BJ (cell line): ENCODE measurements around the gene STK32B. TPM values are rescaled to one million over a fixed set of nuclear protein-coding genes. Genes with fewer than 3 reads are reported as not detected.

Experiments
- CTCF ChIA-PET: fragments of 350-600 bp; formaldehyde crosslinking; extraction: SDS; loops from one replicate; lab custom pipeline; 2021; ENCODE audit warnings: antibody characterized with exemption, inconsistent platforms; lab: Yijun Ruan, JAX
- POLR2A ChIA-PET: fragments of 300-600 bp; sonication (Branson Sonifier 250); formaldehyde crosslinking; extraction: SDS; loops from one replicate; lab custom pipeline; 2021; ENCODE audit warnings: antibody characterized with exemption; lab: Charles Lee
- DNase-seq: peaks from one replicate; pipeline ENCODE4 v3.0.0-alpha.2; 2011; ENCODE audit warnings: low read depth
- H3K27me3 ChIP-seq: 2 replicates; pipeline ENCODE4 v1.6.0; 2011; ENCODE audit warnings: low read length; ENCODE audit not compliant: control insufficient read depth, insufficient read depth
- H3K36me3 ChIP-seq: 2 replicates; pipeline ENCODE4 v1.5.1; 2011; ENCODE audit warnings: low read length; ENCODE audit not compliant: control insufficient read depth, insufficient read depth
- H3K4me3 ChIP-seq: 2 replicates; pipeline ENCODE4 v1.5.1; 2011; ENCODE audit warnings: low read depth, mild to moderate bottlenecking, control low read depth, low read length
- polyA plus RNA-seq: library from polyadenylated mRNA; depleted of rRNA; stranded (reverse); fragments of >200 nt; gene quantifications from 2 replicates; pipeline ENCODE4 v1.2.3, GENCODE V29; 2011
- TF ChIP-seq, protein P1 (sequence below): IDR thresholded peaks from 2 replicates; pipeline ENCODE4 v1.5.1; 2011; ENCODE audit warnings: low read depth, mild to moderate bottlenecking, control low read depth, inconsistent platforms, low read length, moderate library complexity; ENCODE audit not compliant: insufficient read depth

STK32B gene
- polyA plus RNA-seq, 1 experiment: 11.2 TPM

DNA sequence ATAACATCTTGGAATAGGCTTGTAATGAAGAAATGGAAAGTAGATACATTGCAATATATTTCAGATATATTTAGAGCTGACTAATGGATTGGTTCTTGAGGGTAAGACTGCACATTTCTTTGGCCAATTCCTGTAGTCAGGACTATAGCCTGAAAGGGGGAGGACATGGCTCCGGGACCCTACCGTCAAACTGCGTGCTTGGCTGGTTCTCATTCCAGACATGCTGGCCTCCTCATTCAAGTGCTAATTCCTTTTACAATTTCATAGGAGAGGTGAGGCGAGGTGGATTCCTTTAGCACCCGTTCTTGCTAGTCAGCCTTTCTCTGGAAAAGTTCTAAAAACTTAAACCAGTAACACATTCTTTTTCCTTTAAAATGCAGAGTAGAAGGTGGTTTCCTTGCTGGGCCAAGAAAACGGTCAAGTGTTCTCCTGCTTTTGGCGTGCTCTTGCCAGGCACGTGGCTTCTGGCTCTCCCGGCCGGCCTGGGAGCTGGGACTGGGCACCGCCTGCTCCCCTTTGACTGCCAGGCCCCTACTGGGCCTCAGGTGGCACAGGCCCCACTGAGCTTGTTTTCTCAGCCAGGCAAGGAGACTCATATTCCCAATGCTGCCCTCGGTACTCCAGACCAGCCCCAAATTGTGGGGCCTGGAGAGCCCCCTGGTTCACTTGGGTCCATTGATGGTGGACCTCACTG is 167.2 kb downstream of the STK32B start:
- POLR2A ChIA-PET: no interaction called here

GRCh38 chr4:5220028-5220427 is 168.7 kb downstream of the STK32B start:
- Histone ChIP-seq H3K36me3 (no peaks in the 10 kb centered on the region; the same call in 1 of the 2 replicates), H3K4me3 (no peak overlapping the region), H3K27me3 (no peaks in the 10 kb centered on the region)
- POLR2A ChIA-PET: interaction anchor here (0.6 kb wide), 1 partner anchor 18 kb away, joined by 6 read pairs; no protein-coding TSS in a partner anchor
- CTCF ChIA-PET: interaction anchor here (0.6 to 1.0 kb wide), 3 partner anchors 38 to 188 kb away, joined by 3 read pairs; no protein-coding TSS in a partner anchor
- TF ChIP-seq, protein P1, sequence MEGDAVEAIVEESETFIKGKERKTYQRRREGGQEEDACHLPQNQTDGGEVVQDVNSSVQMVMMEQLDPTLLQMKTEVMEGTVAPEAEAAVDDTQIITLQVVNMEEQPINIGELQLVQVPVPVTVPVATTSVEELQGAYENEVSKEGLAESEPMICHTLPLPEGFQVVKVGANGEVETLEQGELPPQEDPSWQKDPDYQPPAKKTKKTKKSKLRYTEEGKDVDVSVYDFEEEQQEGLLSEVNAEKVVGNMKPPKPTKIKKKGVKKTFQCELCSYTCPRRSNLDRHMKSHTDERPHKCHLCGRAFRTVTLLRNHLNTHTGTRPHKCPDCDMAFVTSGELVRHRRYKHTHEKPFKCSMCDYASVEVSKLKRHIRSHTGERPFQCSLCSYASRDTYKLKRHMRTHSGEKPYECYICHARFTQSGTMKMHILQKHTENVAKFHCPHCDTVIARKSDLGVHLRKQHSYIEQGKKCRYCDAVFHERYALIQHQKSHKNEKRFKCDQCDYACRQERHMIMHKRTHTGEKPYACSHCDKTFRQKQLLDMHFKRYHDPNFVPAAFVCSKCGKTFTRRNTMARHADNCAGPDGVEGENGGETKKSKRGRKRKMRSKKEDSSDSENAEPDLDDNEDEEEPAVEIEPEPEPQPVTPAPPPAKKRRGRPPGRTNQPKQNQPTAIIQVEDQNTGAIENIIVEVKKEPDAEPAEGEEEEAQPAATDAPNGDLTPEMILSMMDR: no peak
- DNase-seq: no peak

More for the DNA sequence above, 167.2 kb downstream of the STK32B start:
- Histone ChIP-seq H3K4me3 (no peak overlapping the region), H3K36me3 (no peaks in the 10 kb centered on the region; the same call in 1 of the 2 replicates), H3K27me3 (no peaks in the 10 kb centered on the region)
- no peak for DNase-seq
- CTCF ChIA-PET: no interaction called here
- TF ChIP-seq, protein P1: no peak

DNA sequence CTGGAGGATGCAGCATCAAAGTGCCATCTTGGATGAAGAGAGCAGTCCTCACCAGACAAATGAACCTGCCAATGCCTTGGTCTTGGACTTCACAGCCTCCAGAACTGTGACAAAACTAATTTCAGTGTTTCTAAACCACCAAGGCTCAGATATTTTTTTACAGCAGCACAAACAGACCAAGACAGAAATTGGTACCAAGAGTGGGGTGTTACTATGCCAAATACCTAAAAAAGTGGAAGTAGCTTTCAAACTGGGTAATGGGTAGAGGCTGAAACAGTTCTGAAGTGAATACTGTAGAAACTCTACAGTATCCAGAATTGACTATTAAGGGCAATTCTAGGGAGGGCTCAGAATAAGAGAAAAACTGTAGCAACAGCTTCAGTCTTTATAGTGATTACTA is 170.8 kb downstream of the STK32B start:
- POLR2A ChIA-PET: no interaction called here
- CTCF ChIA-PET: no interaction called here
- Histone ChIP-seq H3K36me3 (no peaks in the 10 kb centered on the region; the same call in 1 of the 2 replicates), H3K27me3 (no peaks in the 10 kb centered on the region), H3K4me3 (no peak overlapping the region)
- TF ChIP-seq, protein P1: no peak
- no peak for DNase-seq

- POLR2A ChIA-PET: no interaction called here
- DNase-seq: no peak
- no peaks in the 10 kb centered on the region for H3K27me3 ChIP-seq
- TF ChIP-seq, protein P1: no peak
- H3K4me3 ChIP-seq: no peak overlapping the region
- no peaks in the 10 kb centered on the region; the same call in 1 of the 2 replicates for H3K36me3 ChIP-seq
- CTCF ChIA-PET: no interaction called here
These were observed 171.7 kb downstream of the STK32B start for GRCh38 chr4:5222951-5223350.

DNA sequence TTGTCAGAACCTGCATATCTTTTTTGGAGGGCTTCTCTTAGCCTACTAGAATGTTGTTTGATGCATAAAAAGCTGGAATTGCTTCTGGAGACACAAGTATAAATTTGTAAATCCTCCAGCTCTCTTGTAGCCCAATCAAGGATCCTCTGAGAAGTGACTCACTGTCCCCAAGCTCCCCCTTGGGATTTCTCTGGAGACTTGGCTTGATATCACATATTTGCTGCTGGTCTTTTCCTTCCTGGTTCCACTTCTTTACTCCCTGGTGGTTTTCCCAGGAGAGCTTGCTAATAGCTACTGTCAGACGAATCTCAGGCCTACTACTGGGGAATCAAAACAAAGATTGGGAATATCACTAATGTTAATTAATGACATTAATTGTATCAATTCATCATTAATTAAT is 173.1 kb downstream of the STK32B start:
- Histone ChIP-seq H3K36me3 (no peaks in the 10 kb centered on the region; the same call in 1 of the 2 replicates), H3K27me3 (no peaks in the 10 kb centered on the region), H3K4me3 (no peak overlapping the region)
- TF ChIP-seq, protein P1: no peak
- ChIA-PET CTCF (no interaction called here), POLR2A (no interaction called here)
- DNase-seq: no peak
